NCI-H510A (cell line): Measurements from ENCODE around the gene POU2F3.

Source experiments
- DNase-seq: peaks from one replicate; lab custom pipeline; 2025; lab: John Stamatoyannopoulos, UW

POU2F3 gene

GRCh38 chr11:120285256-120285655, 45.3 kb downstream of the POU2F3 start:
- no peak for DNase-seq

GRCh38 chr11:120288021-120288420, 48.1 kb downstream of the POU2F3 start:
- no peak for DNase-seq

DNA sequence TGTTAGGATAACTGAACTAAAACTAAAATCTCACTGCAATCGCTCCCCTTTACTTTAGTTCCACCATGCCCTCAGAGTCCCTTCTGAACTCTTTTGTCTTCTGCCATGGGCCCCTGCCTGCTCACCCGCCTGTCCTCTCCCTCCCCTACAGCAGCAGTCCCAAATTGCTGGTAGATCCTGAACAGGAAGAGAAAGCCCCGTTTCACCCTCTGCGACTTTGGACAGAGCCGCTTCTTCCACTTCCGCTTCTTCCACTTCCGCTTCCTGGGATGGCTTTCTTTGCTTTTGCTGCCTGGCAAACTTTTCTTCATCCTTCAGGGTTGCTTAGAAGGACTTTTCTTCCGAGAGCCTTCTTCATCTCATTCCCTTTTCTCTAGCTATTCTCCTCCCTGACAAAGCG, 49.5 kb downstream of the POU2F3 start:
- DNase-seq, result no peak

GRCh38 chr11:120290956-120291355, 51.0 kb downstream of the POU2F3 start:
- no peak for DNase-seq

DNA sequence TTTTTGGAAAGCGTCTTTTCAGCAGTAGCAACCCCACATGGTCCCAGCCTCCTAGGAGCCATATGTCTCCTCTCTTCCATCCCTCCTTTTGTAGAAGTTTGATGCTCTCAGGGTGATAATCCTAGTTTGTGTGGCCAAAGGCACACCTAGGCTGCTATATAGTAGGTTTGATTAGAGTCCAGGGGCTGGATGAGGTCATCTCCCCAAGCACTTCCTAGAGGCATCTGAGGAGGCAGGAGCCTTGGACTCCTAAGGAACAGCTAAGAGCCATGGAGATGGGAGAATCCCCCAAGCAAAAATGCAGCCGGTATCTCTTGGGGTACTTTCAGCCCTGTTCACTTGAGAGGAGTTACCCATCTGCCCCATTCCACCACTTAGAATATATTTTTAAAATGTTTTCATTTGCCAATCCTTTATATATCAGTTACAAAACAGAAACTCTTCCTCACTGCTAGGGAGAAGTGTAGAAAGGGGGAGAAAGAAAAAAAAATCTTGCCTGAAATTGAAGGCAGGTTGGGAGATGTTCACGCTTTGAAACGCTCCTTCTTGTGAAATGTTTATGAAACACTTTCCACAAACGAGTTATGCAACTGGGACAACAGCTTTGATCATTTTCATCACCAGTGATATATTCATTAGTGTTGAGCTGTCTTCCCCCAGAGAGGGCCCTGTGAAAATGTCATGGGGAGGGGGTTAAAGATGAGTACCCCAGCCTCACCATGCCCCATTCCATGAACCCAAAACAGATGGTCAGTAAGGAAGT, 53.3 kb downstream of the POU2F3 start:
- DNase-seq, result no peak

GRCh38 chr11:120294096-120294495, 54.2 kb downstream of the POU2F3 start:
- no peak for DNase-seq

DNA sequence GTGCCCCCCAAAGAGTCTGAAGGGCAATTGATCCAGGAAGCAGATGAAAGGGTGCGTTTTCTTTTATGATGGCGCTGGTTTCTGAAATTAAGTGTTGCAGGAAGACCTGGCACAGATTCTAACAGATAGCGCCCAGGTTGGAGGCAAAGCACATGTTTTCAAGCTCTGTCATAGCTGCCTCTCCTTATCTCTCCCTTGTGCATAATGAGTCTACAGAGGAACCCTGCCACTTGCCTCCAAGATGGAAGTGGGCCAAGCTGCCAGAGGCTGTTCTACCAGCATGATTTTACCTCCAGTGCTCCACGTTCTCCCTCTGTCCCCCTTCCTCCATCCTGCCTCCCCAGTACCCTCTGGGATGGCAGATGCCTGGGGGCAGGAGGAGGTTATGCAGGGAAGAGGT, 55.2 kb downstream of the POU2F3 start:
- DNase-seq, result no peak

DNA sequence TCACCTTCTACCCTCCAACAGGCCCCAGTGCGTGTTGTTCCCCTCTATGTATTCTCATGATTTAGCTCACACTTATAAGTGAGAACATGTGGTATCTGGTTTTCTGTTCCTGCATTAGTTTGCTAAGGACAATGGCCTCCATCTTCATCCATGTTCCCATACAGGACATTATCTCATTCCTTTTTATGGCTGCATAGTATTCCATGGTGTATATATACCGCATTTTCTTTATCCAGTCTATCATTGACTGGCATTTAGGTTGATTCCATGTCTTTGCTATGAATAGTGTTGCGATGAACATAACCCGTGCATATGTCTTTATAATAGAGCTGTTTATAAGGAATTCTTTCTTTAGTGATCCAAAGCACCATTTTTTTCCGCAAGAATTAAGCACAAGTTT, 56.6 kb downstream of the POU2F3 start:
- no peak for DNase-seq

DNA sequence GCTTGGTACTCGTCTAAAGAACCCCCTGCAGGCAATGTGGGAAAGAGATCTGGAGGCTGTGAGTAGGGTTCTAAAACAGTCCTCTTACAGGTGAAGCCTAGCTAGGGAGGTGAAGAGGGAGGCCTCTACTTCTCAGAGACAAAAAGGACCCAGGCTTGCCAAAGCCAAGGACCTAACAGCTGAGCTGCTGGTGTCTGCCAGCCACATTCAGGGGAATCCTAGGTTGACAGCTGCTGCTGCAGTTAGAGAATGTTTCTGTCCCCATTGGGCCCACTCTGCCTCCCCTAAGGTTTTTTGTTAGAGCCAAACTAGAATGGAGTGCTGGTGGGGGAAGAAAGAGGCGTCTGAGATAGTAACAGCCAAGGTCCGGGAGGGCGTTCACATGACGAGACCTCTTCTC, 58.5 kb downstream of the POU2F3 start:
- DNase-seq, result no peak

GRCh38 chr11:120302001-120302805, 62.3 kb downstream of the POU2F3 start:
- DNase-seq, result no peak

DNA sequence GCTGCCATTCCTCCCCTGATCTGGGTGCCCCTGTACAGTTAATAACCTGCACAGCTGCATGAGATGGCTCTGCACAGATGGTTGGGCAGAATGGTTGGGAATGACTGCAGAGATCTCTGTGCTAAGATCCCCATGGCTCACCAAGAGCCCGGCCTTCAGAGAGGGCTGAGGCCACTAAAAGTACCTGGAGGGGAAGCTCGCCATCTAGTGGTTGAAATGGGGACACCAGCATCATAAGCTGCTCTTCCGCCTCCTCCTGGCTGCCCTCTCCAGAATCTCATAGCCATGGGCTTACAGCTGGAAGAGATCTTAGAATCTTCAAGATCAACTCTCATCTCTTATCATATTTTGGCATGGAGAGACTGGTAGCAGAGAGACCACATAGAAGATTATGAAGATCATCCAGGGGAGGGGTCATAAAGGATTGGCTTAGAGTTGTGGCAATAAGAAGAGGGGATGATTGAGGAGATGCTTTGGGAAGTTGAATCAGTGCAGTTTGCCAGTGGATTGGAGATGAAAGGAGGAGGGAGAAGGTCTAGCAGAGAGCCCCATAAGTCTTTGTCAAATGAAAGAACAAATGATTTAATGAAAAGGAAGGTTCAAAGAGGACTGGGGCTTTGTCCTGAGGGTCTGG, 63.2 kb downstream of the POU2F3 start:
- no peak for DNase-seq

GRCh38 chr11:120304526-120304925, 64.6 kb downstream of the POU2F3 start:
- no peak for DNase-seq

DNA sequence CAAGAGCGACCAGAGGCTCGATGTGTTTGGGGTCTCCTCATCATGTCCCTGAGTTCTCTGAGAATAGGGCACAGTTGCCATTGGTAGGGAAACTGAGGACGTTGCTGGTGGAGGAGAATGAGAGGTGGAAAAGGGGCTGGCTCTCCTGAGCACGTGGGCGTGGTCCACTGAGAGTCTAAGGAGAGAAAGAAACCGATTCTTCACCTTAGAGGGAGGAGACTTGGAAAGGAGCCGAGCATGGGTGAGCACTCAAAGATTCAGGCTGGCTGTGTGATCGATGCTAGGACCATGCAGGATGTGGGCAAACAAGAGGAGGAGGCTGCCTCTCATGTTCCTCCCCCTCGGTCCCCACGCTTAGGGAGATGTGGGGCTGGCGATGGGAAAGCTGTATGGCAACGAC, 65.3 kb downstream of the POU2F3 start:
- DNase-seq, result no peak

DNA sequence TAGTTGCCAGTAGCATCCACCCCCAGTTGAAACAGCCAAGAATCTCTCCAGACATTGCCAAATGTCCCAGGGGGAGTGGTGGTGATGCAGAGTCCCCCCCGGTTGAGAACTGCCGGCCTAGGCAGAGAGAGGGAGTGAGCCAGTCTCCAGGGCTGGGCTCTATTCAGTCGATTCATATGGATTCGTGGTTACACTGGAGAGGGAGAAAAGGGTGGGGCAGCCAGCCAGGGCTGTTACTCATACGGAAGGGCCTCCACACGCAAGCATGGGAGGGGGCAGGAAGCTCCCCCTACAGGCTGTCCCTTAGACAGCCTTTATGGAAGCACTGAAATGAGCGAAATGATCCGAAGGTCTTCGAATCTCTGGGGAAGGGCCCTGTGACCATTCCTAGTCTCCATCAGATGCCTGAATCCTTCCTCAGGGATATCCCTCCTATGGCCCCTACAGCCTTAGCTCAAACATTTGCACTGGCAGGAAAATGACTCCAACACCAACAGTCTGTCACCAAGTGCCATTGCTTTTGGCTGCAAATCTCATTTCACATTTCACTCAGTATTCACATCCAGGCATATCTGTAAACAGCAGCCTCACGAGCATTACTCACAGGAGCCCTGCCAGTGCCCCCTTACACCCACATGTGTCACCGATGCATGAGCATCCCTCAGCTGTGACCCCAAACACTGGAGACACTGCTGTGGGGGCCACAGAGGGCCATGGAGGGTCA, 66.7 kb downstream of the POU2F3 start:
- no peak for DNase-seq

DNA sequence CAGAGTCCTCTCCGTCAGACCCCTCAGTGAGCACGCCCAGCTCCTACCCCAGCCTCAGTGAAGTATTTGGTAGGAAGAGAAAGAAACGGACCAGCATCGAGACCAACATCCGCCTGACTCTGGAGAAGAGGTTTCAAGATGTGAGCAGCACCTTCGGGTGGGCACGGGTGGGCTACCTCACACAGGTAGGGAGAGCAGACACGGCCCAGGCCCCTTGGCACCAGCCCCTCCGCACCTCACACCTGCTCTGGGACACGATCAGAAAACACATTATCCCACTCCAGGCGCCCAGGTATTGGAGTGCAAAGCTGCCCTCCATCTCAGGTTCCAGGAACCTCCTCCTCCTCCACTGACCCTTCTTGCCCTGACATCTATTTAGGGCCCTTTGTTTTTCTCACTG, 67.5 kb downstream of the POU2F3 start:
- DNase-seq, result no peak

DNA sequence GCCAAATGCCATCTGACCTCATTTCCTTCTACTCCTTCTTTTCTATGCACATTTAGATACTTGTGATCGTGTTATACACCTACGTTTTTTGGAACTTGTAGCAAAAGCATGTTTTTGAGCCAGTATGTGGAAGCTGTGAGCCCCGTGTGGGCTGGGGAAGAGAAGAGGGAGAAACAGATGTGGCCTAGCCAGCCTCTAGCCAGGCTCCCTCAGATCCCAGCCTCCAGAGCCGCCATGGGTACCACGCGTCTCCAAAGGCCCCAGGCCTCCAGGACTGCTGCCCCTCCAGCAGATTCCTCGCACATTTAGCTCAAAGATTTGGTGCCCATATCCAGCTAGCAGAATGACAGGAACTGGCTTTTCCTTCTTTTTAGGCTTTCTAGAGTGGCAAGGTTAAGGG, 68.1 kb downstream of the POU2F3 start:
- no peak for DNase-seq

- DNase-seq, result no peak
These were observed 70.9 kb downstream of the POU2F3 start for GRCh38 chr11:120310870-120311269.

GRCh38 chr11:120314861-120315260, 74.9 kb downstream of the POU2F3 start:
- no peak for DNase-seq

DNA sequence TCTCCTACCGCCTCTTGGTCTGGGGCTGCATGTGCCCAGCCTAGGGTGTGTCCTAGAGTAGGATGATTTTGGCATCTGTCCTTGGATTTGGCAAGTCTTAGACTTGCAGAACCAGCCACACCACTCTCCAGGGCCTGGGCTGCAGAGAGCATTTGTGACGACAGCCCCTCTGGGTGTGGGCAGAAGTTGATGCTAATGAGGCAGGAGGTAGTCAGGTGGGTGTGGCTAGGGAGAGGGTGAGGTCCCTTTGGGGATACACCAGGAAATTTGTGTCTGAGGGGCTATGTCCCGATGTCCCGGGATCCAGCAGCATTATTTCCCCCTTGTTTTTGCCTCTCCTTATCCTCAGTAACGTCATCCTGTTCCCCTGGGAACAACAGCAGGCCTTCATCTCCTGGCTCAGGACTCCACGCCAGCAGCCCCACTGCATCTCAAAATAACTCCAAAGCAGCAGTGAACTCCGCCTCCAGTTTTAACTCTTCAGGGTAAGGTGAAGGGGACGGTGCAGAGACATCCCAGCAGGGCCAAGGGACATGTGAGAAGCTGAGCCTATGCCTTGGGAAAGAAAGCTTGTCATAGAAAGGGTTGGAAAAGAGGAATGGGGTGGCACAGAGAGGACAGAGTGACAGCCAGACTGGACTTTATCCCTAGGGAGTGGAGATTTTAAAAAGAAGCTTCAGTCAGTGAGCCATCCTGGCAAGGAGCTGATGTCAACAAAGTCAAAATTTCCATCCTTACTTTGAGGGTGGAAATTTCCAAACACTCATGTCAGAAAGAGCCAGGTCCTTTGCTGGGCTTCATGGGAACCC, 77.1 kb downstream of the POU2F3 start:
- DNase-seq, result no peak

- DNase-seq, result no peak
These were observed 77.9 kb downstream of the POU2F3 start for GRCh38 chr11:120317689-120318480.

DNA sequence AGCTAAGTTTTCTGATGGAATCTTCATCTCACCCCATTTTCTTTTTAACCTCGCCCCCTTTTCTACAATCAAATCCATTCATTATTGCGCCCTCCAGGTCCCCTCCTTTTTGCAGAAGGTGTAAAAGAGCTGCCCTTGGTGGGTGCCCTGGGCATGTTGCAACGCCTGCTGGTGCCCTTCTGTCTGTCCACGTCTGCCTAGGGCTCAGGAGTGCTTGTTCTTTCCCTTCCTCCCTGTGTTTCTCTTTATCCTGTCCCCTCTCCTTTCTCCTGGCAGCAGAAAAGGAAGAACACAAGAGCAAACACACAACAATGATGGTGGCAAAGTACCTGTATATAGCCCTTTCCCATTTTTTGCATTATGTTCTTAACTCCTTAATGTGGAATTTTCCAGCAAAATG, 79.0 kb downstream of the POU2F3 start:
- DNase-seq, result no peak
